Middle frontal gyrus (tissue), 1 donor: ENCODE measurements around the gene CHTOP.

Source experiments
- DNase-seq: peaks from one replicate; pipeline ENCODE4 v3.0.0-alpha.2; 2015; ENCODE audit warnings: low spot score; ENCODE audit errors: extremely low spot score

CHTOP gene

DNA sequence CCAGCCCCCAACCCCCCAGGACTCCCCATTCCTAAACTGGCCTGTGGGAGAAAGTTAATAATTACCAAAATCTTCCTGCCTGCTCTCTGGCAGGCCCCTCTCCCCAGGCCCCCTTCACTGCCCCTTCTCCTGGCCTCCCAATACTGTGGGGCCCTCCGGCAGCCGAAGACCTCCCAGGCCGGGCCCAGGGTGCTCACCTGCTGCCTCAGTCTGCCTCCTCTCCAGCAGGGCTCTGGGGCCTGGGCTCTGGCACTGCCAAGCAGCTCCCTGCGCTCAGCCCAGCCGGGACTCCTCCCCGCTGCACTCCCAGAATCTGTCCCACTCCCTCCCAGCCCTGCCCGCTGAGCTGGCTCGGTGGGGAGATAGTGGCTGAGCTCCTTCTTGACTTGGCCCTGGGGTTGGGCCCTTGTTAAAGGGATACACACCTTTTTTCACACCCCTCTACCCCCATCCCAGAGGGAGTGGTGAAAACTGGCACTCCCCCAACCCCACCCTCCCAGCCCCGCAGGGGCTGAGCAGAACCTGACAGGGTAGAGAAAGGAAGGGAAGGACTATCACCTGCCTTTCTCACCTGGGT, 21.0 kb upstream of the CHTOP start, which contains the start of gene S100A16:
TSS of gene S100A16 (minus strand) at position 383 of the 577 bp plus-strand sequence. CDS start 4,986 bp downstream, outside the sequence.
- DNase-seq: no peak

DNA sequence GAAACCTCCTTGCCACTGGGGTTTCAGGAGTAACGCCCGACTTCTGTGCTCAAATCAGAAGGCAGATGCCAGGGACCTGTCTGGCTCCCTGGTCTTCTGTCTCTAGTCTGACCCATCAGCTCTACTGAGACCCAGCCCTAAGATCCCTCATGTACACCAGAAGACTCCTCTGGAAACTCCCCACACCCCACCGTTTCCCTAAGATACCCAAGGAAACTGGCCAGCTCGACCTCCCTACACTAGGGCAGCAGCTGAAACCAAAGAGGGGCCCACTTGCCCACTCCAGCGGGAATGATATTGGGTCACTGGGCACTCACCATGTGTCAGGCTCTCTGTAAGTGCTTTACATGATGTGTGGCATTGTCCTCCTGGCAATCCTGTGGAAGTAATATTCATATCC, 20.5 kb upstream of the CHTOP start:
- DNase-seq: no peak

DNA sequence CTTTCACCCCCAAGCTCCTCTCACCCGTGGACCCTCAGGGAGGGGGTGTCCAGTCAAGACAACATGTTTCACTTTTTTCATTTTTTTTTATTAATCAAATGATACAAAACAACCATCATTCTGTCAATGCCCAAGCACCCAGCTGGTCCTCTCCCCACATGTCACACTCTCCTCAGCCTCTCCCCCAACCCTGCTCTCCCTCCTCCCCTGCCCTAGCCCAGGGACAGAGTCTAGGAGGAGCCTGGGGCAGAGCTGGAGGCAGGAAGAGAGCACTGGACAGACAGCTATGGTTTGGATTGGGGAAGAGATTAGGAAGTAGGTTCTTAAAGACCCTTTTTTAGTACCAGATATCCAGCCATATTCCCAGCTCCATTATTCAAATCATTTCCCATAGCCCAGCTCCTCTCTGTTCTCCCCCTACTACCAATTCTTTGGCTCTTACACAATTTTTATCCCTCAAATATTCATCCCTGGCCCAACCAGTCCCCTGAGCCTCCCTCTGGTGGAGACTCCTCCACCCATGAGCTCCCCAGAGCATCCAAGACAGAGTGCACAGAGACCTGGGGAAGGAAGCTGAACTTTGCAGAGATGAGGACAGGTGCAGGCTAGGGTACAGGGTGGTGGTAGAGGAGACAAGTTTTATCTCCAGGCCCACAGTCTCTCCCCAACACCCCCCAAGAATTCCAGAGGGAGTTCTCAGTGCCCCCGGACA, 19.5 kb upstream of the CHTOP start:
- no peak for DNase-seq

DNA sequence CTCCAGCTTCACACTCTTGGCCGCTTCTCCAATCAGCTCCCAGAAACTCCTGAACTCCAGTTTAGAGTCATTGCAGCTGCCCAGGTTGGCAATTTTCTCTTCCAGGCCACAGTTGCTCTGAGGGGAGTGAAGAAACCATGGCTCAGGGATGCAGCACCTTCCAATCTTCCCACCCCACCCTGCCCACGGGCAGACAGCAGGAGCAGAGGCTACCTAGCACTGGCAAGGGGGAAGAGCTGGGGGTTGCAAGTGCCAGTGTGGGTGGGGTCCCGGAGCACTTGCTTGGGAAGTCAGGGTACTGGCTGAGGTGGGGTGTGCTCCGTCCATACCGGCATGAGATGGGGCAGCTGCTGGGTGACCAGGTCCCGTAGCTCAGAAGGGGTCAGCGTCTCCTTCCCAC, 19.0 kb upstream of the CHTOP start:
- no peak for DNase-seq

DNA sequence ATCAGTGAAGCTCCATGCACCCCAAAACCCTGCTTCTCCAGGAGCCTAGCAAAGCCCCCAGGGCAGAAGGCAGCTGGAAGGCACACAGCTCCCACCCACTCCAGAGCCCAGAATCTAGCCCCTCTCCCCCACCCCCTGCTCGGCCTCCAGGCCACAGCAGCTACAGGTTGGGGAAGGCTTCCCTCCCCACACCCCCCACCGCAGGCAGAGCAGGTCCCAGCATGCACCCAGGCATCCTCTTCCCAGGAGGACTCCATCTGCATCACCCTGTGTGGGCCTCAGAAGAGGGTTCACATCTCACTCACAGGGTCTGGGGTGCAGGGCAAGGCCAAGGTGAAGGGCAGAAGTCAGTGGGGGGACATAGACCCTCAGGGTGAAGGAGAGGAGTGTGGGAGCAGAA, 18.5 kb upstream of the CHTOP start:
- DNase-seq: no peak

DNA sequence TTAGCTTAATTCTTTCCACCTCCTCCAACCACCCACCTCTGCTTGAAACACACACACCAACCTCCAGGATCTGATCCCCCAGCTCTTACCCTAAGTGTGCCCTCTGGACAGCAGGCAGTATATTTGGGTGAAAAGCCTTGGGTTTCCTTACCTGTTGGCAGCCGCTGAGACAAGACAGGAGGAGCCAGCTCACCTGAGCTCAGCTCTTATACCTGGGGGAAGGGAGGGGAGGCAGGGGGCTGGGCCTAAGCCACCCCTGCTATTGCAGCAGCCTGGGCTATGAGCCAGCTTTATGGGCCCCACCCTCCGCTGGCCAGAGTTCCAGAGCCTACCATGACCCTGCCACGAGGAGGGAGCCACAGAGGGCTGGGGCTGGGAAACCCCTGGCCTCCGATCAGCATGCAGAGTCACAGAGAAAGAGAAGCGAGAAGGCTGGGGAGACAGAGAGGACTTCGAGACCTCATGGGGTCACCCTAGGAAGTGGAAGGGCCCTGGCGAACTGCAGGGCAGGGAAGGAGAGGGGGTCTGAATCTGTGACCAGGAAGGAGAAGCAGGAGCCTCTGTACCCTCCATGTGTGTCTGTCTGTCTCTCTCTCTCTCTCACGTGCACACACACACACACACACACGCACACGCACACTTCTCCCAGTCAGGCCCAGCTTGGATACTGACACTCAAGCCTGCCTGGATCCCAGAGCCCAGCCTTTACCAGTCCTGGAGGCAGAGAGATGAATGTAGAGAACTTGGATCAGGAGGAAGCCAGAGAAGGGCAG, 17.5 kb upstream of the CHTOP start, which contains the start of gene S100A14:
TSS of gene S100A14 (minus strand) at position 182 of the 773 bp plus-strand sequence. CDS start 467 bp downstream, outside the sequence.
- no peak for DNase-seq

DNA sequence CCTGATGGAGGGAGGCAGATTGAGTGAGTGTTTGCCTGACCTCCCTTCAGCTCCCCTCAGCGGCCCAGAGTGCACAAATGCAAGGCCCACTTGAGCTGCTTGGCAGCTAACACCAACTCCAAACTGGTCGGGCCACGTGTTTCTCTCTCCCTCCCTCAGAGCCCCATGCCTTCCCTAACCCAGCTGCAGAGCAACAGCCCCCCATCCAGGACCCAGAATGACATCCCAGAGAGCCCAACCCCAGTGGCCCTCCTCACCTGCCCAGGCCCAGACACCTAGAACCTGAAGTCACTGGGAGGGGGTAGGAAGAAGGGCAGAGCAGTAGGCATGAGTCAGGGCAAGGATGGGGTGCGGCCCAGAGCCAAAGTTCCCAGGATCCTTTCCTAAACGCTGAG, 17.0 kb upstream of the CHTOP start:
- no peak for DNase-seq

DNA sequence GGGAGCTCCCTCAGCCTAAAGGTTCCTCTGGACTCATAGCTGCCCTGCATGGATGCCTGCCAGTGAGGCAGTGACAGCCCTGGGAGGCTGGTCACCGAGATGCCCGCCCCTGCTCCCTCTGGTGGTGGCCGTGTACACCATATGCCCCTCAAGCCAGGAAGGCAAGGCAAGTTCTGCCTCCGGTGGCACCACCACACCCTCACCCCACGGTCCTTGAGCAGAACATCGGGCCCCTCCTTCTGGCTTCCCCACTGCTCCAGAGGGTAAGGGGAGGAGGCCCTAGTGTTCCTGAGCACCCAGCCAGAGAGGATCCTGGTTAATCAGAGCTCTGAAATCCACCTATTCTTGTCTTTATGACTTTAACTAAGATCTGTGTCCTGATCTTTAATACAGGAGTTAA, 16.2 kb upstream of the CHTOP start:
- DNase-seq: no peak

DNA sequence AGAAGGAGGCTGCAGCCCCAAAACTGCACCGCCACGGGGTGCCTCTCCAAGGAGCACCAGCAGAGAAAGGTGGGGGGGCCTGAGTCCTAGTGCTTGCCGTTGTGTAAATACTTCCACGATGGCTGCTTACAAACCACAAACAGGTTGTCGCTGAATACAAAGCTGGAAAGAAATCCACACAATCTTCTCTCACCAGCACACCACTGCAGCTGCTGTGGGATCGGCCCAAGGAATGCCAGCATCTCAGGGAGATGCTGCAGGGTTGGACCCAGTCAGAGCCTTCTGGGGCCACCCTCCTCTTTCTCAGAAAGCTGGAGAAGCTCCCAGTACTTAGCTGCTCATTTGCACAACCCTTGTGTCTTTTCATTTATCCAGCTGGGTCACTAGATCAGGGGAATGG, 14.7 kb upstream of the CHTOP start:
- DNase-seq: no peak

DNA sequence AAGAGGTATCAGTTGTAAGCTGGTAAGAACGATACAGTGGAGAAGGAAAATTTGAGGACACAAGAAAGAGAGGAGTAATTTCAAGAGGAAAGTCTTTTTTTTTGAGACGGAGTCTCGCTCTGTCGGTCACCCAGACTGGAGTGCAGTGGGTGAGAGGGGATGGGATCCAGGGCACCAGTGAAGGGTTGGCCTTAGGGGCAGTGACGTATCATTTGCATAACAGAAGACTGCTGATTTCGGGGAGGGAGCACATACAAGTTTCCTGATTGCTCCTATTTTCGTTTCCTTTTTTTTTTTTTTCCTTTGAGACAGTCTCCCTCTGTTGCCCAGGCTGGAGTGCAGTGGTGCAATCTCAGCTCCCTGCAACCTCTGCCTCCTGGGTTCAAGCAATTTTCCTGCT, 10.8 kb upstream of the CHTOP start:
- DNase-seq: no peak

DNA sequence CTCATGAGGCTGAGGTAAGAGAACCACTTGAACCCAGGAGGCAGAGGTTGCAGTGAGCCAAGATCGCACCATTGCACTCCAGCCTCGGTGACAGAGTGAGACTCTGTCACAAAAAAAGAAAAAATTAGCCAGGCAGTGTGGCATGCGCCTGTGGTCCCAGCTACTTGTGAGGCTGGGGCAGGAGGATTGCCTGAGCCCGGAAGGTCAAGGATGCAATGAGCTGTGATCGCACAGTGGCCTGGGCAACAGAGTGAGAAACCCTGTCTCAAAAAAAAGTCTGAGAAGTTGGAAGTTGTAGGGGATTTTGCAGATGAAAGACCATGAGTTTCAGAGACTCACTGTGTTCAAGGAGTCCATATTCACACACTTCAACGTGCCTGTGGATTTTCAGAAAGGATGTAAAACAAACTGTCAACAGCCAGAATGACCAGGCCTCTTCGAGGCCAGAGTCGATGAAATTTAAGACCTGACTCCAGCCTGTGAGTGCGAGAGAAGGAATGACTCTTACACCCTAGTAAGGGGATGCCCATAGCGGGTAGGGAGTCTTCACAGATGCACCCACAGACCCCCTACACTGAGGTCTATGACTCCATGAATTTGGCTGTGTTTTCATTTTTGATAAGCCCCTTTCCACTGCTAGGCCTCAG, 8.8 kb upstream of the CHTOP start:
- DNase-seq: no peak

DNA sequence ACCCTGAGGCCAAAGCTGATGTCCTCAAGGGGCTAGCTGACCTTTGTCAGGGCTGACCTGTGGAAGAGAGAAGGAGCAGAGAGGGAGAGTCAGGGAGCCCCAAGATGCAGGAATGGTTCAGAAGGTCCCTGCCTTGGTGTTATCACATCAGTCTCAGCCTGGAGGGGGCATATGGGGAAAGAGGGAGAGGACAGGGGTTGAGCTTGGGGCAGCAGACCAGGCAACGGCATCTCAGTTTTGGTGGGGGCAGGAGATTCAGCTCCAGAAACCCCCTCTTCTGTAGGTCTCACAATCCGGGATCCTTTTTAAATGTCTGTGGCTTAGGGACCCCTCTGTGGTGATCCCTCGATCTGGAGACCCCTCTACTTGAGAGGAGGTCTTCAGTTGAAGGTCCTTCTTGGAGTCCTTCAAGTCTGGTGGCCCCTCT, 7.4 kb upstream of the CHTOP start:
- no peak for DNase-seq

DNA sequence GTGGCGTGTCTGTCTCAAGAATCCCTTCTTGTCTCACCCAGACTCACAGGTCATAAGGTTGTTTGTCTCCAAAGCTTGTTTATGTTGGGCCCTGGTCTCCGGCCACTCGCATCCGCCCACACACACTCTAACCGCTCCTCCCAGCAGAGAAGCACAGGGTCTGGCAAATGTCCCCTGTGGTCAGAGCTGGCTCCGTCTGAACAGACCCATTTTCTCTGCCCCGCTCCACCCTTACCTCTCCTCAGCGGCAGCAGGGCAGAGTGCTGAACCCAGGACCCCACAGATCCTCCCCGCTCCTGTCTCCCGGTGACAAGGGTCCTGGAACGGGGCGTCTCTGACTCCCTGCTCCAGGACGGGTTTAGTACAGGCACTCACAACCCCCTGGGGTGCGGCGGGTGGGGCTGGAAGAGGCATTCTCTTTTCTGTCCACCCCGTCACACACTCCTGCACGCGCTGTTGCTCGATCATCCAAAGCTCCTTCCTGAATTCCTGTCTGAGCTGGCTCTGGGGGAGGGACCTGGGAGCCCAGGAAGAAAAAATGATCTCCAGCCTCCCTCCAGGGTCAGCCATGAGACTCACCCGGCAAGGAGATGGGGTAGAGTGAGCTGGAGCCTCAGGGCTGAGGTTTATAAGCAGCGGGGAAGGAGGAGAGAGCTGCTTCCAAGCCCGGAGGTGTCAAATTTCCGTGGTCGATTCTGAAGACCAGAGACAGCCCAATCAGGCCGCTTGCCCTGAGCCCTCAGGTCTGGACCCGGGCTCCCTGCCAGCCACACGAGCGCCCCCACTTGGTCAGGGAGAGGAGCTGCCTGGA, 6.8 kb upstream of the CHTOP start, which contains the start of gene S100A13:
TSS of gene S100A13 (minus strand) at position 602 of the 811 bp plus-strand sequence. CDS start 1,033 bp downstream, outside the sequence.
- DNase-seq: no peak

DNA sequence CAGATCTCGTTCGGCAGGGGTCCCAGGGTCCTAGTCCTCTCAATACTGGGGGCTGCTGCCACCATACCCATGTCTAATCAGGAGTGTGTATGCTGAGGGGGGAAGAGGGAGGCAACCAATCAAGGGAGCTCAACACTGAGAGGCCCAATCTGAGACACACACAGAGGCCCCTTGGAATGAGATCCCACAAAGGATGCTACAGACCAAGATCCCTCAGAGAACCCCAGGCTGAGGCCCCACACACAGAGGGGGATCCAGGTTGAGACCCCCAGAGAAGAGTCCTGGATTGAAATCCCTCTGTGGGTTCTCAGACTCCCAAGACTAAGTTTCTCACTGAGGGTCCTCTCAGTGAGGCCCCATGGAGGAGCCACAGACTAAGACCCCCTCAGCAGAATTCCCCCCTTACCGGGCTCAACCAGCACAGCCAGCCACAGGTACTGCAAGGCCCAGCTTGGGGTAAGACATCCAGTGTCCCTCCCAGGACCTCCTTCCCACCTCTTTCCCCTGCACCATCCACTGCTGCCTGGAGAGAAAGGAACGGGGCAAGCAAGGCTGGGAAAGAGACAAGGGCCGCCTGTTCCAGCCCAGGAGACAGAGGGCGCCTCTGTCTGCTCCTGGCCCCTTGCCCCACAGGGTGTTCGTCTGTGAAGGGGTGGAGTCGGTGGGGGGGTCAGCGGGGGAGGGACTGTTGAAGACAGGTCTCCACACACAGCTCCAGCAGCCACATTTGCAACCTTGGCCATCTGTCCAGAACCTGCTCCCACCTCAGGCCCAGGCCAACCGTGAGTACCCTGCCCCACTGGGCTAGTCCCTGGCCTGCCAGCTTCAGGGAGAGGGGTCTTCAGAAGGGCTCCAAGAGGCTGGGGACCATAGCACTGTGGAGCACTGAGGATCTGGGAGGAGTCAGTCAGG, 5.9 kb upstream of the CHTOP start, which contains the start of gene S100A1:
TSS of gene S100A1 (plus strand) at position 720 of the 912 bp plus-strand sequence. CDS start 2,088 bp downstream, outside the sequence.
- DNase-seq: no peak

DNA sequence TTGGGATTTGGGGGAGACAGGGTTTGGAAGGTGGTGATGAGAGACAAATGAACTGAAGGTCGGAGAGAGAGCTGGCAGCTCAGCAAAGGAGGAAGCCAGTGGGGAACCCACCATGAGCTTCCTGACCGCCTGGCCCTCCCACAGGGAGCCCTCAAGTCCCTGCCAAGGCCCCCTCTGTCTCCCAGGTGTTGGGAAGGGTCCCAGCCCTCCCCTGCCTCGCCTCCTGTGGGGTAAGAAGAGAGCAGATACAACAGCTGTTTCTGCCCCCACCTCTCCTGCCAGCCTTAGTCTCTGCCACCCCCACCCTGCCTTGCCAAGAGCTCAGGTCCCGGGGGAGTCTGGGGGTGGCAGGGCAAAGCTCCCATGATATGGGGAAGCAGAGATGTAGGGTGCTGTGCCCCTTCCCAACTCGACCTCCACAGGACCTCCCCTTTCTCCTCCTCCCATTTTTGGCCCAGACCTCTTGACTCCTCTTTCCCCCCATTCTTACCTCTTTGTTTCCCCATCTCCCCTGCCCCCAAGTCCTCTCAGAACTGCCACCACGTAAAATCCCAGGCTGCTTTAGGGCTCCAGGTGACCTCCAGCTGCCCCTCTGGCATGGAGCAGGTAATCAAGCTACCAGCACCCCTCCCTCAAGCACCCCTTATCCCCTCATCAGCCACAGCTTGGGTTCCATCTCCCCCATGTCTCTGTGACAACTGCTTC, 5.1 kb upstream of the CHTOP start:
- DNase-seq: no peak

DNA sequence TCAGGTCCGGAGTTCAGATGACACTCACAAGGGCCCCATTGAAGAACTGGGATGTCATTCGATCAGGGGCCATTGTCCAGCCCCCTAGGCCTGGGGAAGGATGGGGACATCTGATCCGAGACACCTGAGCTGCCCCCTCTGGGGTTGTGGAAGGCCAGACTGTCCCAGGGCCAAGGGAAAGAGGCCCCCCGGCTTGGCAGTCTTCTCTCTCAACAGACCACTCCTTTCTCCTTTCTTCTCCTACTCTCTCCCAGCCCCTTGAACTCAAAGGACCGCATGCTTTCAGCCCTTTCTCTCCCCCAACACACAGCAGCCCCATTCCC, 4.6 kb upstream of the CHTOP start:
- DNase-seq: no peak

DNA sequence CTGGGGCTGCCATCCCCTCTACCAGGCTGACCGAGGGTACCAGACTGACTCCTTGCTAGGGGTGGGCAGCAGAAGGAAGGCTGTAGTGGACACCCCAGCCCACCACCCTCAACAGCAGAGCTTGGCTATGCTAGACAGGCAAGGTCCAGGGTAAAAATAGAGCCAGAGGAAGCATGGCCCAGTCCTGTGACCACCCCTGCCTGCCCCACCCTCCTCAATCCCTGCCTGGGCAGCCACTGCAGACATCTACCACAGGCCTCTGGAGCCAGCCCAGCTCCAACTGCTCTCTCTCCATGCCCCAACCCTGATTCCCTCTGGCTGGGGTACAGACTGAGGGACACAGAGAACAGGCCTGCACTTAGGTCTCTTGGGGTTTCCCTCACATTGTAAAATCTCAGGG, 3.9 kb upstream of the CHTOP start:
- DNase-seq: no peak

DNA sequence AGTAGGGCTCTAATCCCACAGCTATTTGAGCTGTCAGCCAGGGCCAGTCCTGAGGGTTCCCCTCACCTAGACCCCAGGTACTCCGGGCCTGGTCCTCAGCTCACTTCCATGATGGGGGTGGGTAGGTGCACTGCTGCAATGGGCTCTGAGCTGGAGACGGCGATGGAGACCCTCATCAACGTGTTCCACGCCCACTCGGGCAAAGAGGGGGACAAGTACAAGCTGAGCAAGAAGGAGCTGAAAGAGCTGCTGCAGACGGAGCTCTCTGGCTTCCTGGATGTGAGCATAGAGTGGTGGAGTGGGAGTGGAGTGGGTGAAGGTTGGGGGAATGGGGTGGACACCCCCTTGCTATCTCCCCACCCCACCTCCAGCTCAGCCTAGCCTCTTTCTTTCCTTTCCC, 3.5 kb upstream of the CHTOP start:
- no peak for DNase-seq
